Kidney epithelial cell (primary cell): ENCODE results near the gene PTX4. TPM values are rescaled to one million over a fixed set of nuclear protein-coding genes. Genes with fewer than 3 reads are reported as not detected.
A peak's percentile ranks its signal among the peaks of the same experiment; 100 is the strongest.

Source experiments
- DNase-seq: peaks from one replicate; pipeline ENCODE4 v3.0.0-alpha.2; 2010; ENCODE audit warnings: low read depth
- H3K27me3 ChIP-seq: 2 replicates; pipeline ENCODE4 v1.6.0; 2011; ENCODE audit warnings: low read length; ENCODE audit not compliant: control insufficient read depth, insufficient read depth
- H3K36me3 ChIP-seq: 2 replicates; pipeline ENCODE4 v1.5.1; 2011; ENCODE audit warnings: low read length; ENCODE audit not compliant: control insufficient read depth, insufficient read depth
- H3K4me3 ChIP-seq: 2 replicates; pipeline ENCODE4 v1.5.1; 2011; ENCODE audit warnings: low read depth, mild to moderate bottlenecking, control low read depth, low read length
- total RNA-seq: library from RNA; depleted of rRNA; stranded (reverse); fragments of >200 nt; gene quantifications from 2 replicates; pipeline ENCODE4 v1.2.3, GENCODE V29; 2015
- TF ChIP-seq, protein P1 (sequence below): IDR thresholded peaks from 2 replicates; pipeline ENCODE4 v1.5.1; 2011; ENCODE audit warnings: mild to moderate bottlenecking, moderate library complexity, low read length, control low read depth, inconsistent platforms; ENCODE audit not compliant: insufficient read depth, poor library complexity, severe bottlenecking

PTX4 gene
- total RNA-seq, 1 donor from 2014 or later = not detected

DNA sequence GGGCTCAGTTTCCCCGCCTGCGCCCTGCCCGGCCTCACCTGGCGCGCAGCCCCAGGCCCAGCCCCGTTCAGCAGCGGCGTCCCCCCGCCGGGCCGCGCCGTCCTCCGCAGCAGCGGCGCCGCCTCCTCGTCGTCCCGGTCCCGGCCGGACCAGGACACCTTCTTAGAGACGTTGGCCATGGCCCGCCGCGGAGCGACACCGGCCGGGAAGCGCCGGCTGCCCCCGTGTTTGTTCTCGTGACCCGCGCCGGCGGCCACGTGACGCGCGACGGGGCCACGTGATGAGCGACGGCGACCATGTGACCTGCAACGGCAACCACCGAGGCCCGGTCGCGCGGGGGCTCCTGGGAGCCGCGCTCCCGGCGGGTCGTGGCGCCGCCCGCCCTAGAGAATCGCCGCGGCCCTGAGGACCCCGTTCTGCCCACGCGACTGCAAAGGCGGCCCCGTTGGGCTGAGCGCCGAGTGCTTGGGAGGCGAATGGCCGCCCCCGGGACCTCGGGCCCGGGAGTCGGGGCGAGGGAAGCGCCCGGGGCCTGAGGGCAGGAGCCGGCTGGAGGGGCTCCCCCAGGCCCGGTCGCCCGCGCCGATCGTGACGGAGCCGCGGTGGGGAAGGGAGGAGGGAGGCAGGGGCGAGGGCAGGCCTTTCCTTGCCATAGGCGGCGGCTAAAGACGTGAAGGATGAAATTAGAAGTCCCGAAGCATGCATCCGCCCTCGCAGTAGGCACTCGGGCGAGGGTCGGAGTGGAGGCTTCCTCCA is 13.8 kb downstream of the PTX4 start, which contains the start of gene CLCN7:
CLCN7 (minus strand) TSS at position 233 of the 756 bp plus-strand sequence; CDS start at position 179, 54 bp downstream.
- H3K4me3 ChIP-seq = peak within 1 kb of the TSS; percentile 84
- TF ChIP-seq, protein P1, sequence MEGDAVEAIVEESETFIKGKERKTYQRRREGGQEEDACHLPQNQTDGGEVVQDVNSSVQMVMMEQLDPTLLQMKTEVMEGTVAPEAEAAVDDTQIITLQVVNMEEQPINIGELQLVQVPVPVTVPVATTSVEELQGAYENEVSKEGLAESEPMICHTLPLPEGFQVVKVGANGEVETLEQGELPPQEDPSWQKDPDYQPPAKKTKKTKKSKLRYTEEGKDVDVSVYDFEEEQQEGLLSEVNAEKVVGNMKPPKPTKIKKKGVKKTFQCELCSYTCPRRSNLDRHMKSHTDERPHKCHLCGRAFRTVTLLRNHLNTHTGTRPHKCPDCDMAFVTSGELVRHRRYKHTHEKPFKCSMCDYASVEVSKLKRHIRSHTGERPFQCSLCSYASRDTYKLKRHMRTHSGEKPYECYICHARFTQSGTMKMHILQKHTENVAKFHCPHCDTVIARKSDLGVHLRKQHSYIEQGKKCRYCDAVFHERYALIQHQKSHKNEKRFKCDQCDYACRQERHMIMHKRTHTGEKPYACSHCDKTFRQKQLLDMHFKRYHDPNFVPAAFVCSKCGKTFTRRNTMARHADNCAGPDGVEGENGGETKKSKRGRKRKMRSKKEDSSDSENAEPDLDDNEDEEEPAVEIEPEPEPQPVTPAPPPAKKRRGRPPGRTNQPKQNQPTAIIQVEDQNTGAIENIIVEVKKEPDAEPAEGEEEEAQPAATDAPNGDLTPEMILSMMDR = no peak
- H3K27me3 ChIP-seq = no peaks in the 10 kb centered on the region
- DNase-seq = peak; percentile 23
- no peaks in the 10 kb centered on the region for H3K36me3 ChIP-seq

DNA sequence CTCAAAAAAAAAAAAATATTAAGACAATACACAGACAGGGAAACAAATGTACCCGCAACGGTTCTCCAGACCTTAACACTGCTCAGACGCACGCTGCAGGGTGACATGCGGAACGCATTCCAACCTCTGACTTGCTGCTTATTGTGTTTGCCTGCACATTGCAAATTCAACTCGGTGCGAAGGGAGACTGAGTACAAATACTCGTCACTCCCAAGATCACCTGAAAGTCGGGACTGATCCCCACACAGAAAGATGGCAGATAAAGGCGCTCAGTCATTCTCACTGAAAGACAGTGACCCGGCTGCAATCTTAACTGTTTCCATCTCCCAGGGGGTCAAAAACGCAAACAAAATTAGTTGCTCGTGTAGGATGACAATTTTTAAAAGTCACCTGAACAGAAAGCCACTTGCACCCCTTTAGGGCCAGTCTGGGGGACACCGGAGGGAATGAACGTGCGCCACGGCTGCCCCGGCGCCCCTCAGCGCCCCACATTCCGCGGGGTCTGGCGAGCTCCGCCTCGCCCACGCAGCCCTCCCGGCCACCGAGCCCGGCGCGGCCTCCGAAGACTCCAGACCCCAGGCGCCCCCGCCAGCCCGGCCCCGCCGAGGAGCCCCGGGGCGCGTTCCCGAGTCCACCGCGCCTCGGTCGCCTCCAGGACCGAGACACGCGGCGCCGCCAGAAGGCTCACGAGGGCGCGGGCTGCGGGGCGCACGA is 14.5 kb downstream of the PTX4 start:
- TF ChIP-seq, protein P1 = no peak
- H3K36me3 ChIP-seq = no peaks in the 10 kb centered on the region
- H3K4me3 ChIP-seq = peak overlapping the region; percentile 84
- DNase-seq = no peak
- H3K27me3 ChIP-seq = no peaks in the 10 kb centered on the region

GRCh38 chr16:1472974-1473373 is 15.8 kb downstream of the PTX4 start:
- DNase-seq = no peak
- TF ChIP-seq, protein P1 = no peak
- Histone ChIP-seq H3K4me3 (no peak overlapping the region), H3K27me3 (no peaks in the 10 kb centered on the region), H3K36me3 (no peaks in the 10 kb centered on the region)

GRCh38 chr16:1471569-1472194 is 17.1 kb downstream of the PTX4 start:
- H3K36me3 ChIP-seq = no peaks in the 10 kb centered on the region
- H3K4me3 ChIP-seq = no peak overlapping the region
- H3K27me3 ChIP-seq = no peaks in the 10 kb centered on the region
- DNase-seq = no peak
- TF ChIP-seq, protein P1 = no peak

GRCh38 chr16:1470481-1471251 is 18.1 kb downstream of the PTX4 start:
- no peaks in the 10 kb centered on the region for H3K36me3 ChIP-seq
- H3K27me3 ChIP-seq = no peaks in the 10 kb centered on the region
- TF ChIP-seq, protein P1 = no peak
- H3K4me3 ChIP-seq = no peak overlapping the region
- DNase-seq = peak; percentile 23
